Kidney epithelial cell (primary cell): Measurements from ENCODE around the gene KRR1. TPM values are rescaled to one million over a fixed set of nuclear protein-coding genes. Genes with fewer than 3 reads are reported as not detected.
A peak's percentile ranks its signal among the peaks of the same experiment; 100 is the strongest.

Experiments
- DNase-seq: peaks from one replicate; pipeline ENCODE4 v3.0.0-alpha.2; 2010; ENCODE audit warnings: low read depth
- H3K27me3 ChIP-seq: 2 replicates; pipeline ENCODE4 v1.6.0; 2011; ENCODE audit warnings: low read length; ENCODE audit not compliant: control insufficient read depth, insufficient read depth
- H3K36me3 ChIP-seq: 2 replicates; pipeline ENCODE4 v1.5.1; 2011; ENCODE audit warnings: low read length; ENCODE audit not compliant: control insufficient read depth, insufficient read depth
- H3K4me3 ChIP-seq: 2 replicates; pipeline ENCODE4 v1.5.1; 2011; ENCODE audit warnings: low read depth, mild to moderate bottlenecking, control low read depth, low read length
- total RNA-seq: library from RNA; depleted of rRNA; stranded (reverse); fragments of >200 nt; gene quantifications from 2 replicates; pipeline ENCODE4 v1.2.3, GENCODE V29; 2015
- TF ChIP-seq, protein P1 (sequence below): IDR thresholded peaks from 2 replicates; pipeline ENCODE4 v1.5.1; 2011; ENCODE audit warnings: mild to moderate bottlenecking, moderate library complexity, low read length, control low read depth, inconsistent platforms; ENCODE audit not compliant: insufficient read depth, poor library complexity, severe bottlenecking

The KRR1 gene
- total RNA-seq = 20.5 and 31.2 TPM in 2 replicates

- TF ChIP-seq, protein P1, sequence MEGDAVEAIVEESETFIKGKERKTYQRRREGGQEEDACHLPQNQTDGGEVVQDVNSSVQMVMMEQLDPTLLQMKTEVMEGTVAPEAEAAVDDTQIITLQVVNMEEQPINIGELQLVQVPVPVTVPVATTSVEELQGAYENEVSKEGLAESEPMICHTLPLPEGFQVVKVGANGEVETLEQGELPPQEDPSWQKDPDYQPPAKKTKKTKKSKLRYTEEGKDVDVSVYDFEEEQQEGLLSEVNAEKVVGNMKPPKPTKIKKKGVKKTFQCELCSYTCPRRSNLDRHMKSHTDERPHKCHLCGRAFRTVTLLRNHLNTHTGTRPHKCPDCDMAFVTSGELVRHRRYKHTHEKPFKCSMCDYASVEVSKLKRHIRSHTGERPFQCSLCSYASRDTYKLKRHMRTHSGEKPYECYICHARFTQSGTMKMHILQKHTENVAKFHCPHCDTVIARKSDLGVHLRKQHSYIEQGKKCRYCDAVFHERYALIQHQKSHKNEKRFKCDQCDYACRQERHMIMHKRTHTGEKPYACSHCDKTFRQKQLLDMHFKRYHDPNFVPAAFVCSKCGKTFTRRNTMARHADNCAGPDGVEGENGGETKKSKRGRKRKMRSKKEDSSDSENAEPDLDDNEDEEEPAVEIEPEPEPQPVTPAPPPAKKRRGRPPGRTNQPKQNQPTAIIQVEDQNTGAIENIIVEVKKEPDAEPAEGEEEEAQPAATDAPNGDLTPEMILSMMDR = no peak
- Histone ChIP-seq H3K27me3 (no peaks in the 10 kb centered on the region), H3K36me3 (no peaks in the 10 kb centered on the region), H3K4me3 (peak within 1 kb of the TSS; percentile 84)
- peak; percentile 96 for DNase-seq
Measured at GRCh38 chr12:75511116-75512048, at the start of gene KRR1. KRR1 (minus strand) TSS chr12:75511609; CDS start chr12:75511597, 12 bp downstream.

DNA sequence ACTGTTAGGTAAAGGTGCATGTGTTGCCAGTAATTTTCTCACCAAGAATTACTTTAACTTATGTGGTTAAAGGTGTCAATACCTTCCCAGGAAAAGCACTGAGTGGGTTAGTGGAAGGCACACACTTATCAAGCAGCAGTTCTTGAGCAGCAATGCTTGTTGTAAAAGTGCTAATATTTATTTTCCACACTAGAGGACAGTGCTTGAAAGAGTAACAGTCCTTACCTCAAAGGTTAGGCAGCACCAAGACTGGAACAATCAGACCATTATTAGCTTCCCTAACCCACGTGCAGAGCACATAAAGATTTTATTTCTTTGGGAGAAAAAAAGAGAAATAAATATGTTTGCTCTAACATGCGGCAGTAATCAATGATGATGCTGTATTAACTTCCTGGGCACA lies 48.8 kb upstream of the KRR1 start:
- Histone ChIP-seq H3K27me3 (no peaks in the 10 kb centered on the region), H3K4me3 (no peak overlapping the region), H3K36me3 (no peaks in the 10 kb centered on the region)
- DNase-seq = peak; percentile 7
- TF ChIP-seq, protein P1 = peak; percentile 55

GRCh38 chr12:75558287-75558686 lies 46.9 kb upstream of the KRR1 start:
- no peak for DNase-seq
- Histone ChIP-seq H3K36me3 (no peaks in the 10 kb centered on the region), H3K27me3 (no peaks in the 10 kb centered on the region), H3K4me3 (no peak overlapping the region)
- TF ChIP-seq, protein P1 = no peak

DNA sequence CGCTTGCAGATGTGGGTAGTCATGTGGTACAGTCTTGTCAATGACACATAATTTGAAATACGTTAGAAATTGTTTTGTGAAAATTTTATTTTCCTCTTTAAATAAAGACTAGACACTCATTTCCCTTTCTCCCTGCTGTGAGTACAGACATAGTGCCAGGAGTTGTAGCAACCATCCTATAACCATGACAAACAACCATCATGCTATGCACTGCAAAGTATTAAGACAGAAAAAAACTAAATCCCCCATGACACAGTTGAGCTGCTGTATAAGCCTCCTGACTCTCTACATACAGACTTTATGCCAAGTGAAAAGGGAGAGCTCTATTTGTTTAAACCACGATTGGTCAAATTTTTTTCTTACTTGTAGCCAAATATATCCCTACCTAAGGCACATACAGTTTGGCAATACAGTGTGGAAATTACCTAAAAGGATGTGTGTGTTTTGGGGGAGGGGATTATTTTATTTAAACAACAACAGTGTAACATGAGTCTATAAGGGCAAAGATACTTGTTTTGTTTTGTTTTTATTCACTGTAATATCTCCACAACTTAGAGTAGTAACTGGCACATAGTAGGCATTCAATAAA lies 45.0 kb upstream of the KRR1 start:
- Histone ChIP-seq H3K4me3 (no peak overlapping the region), H3K36me3 (no peaks in the 10 kb centered on the region), H3K27me3 (no peaks in the 10 kb centered on the region)
- TF ChIP-seq, protein P1 = no peak
- no peak for DNase-seq

DNA sequence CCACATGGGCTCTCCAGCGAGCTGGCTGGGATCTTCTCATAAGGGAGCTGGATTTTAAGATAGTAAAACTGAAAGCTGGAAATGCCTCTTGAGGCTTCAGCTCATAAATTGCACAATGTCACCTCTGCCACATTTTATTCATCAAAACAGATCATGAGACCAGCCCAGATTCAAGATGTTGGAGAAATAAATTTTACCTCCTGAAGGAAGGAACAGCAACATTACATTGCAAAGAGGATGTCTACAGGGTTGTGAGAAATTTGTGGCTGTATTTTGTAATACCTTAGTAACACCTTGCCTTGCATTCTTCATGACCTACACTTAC lies 43.1 kb upstream of the KRR1 start:
- Histone ChIP-seq H3K27me3 (no peaks in the 10 kb centered on the region), H3K36me3 (no peaks in the 10 kb centered on the region), H3K4me3 (no peak overlapping the region)
- TF ChIP-seq, protein P1 = no peak
- DNase-seq = no peak
